GM12878 (cell line): ENCODE results near the gene MBD5. TPM values are rescaled to one million over a fixed set of nuclear protein-coding genes. Genes with fewer than 3 reads are reported as not detected.

Experiments
- ATAC-seq: fragments of 200-7000 bp; cut with Tn5 transposase; 3 replicates; pipeline ENCODE4 v1.9.1; 2020; ENCODE audit warnings: mild to moderate bottlenecking, moderate library complexity
- BruUV-seq: library from RNA; stranded (reverse); fragments of 400-500 nt; replicated peaks from 2 replicates; lab custom pipeline; 2021; lab: Mats Ljungman, UMichigan
- CTCF ChIA-PET: fragments of 300-600 bp; sonication (Branson Sonifier 250); formaldehyde crosslinking; extraction: SDS; loops from one replicate; lab custom pipeline; 2021; ENCODE audit warnings: inconsistent platforms; lab: Yijun Ruan, JAX
- POLR2A ChIA-PET: fragments of 350-600 bp; formaldehyde crosslinking; extraction: SDS; loops from one replicate; lab custom pipeline; 2021; ENCODE audit warnings: inconsistent platforms; lab: Charles Lee
- RAD21 ChIA-PET: fragments of 300-600 bp; sonication (Branson Sonifier 250); formaldehyde crosslinking; loops from one replicate; lab custom pipeline; 2023; ENCODE audit warnings: antibody characterized with exemption; ENCODE audit not compliant: unreplicated experiment; lab: Charles Lee
- SMC1A ChIA-PET: fragments of 300-600 bp; sonication (Branson Sonifier 250); formaldehyde crosslinking; loops from one replicate; lab custom pipeline; 2023; ENCODE audit not compliant: unreplicated experiment, uncharacterized antibody; lab: Charles Lee
- DNase-seq: peaks from one replicate; pipeline ENCODE4 v3.0.0-alpha.2; 2011; ENCODE audit warnings: low read depth, low spot score
- FAIRE-seq: peaks from 3 replicates; lab custom pipeline; 2011; peaks lifted over from hg19 to GRCh38; lab: Jason Lieb, UNC
- H2AFZ ChIP-seq: 2 replicates; pipeline ENCODE4 v1.6.0; 2011; ENCODE audit warnings: low read depth, low read length, control low read depth; ENCODE audit not compliant: control insufficient read depth
- H3K27ac ChIP-seq: 2 replicates; pipeline ENCODE4 v1.5.1; 2011; ENCODE audit warnings: control low read depth; ENCODE audit not compliant: control insufficient read depth, insufficient read depth
- H3K27me3 ChIP-seq, 2 experiments: replicated peaks in 1 of 2; 2 replicates each; pipeline versions ENCODE4 v1.6.0 to v1.6.1; 2011; ENCODE audit warnings: low read length in 1 of 2; ENCODE audit not compliant: control insufficient read depth in 2 of 2, insufficient read depth in 2 of 2
- H3K36me3 ChIP-seq, 2 experiments: 2 replicates each; pipeline ENCODE4 v1.5.1; 2011; ENCODE audit warnings: low read length in 1 of 2; ENCODE audit not compliant: control insufficient read depth in 2 of 2, insufficient read depth in 2 of 2
- H3K4me1 ChIP-seq: 2 replicates; pipeline ENCODE4 v1.6.1; 2011; ENCODE audit warnings: mild to moderate bottlenecking, low read length, moderate library complexity, mixed read lengths; ENCODE audit not compliant: control insufficient read depth, insufficient read depth
- H3K4me2 ChIP-seq: 2 replicates; pipeline ENCODE4 v1.6.0; 2011; ENCODE audit warnings: control low read depth; ENCODE audit not compliant: control insufficient read depth, insufficient read depth
- H3K4me3 ChIP-seq: fragments of 200-600 bp; sonication (generic); 2 replicates; pipeline ENCODE4 v1.5.1; 2016
- H3K79me2 ChIP-seq: 2 replicates; pipeline ENCODE4 v1.6.0; 2011; ENCODE audit warnings: low read length; ENCODE audit not compliant: control insufficient read depth, insufficient read depth
- H3K9ac ChIP-seq: 2 replicates; pipeline ENCODE4 v1.8.0; 2011; ENCODE audit warnings: low read length, control low read depth, mixed read lengths; ENCODE audit not compliant: control insufficient read depth, insufficient read depth
- H3K9me3 ChIP-seq: replicated peaks from 3 replicates; pipeline ENCODE4 v1.5.1; 2011; ENCODE audit warnings: mild to moderate bottlenecking, low read length; ENCODE audit not compliant: control insufficient read depth, insufficient read depth
- H4K20me1 ChIP-seq: 2 replicates; pipeline ENCODE4 v1.6.0; 2011; ENCODE audit not compliant: control insufficient read depth, insufficient read depth
- BHLHE40 ChIP-seq, 2 experiments: fragments of 450-650 bp in 1 of 2; IDR thresholded peaks; 2 replicates each; pipeline ENCODE4 v1.6.1; 2011 to 2017; ENCODE audit warnings: low read depth in 2 of 2, borderline replicate concordance in 1 of 2, improper control_type of control experiment in 1 of 2, low read length in 1 of 2, mild to moderate bottlenecking in 1 of 2
- BMI1 ChIP-seq: fragments of 450-650 bp; IDR thresholded peaks from 2 replicates; pipeline ENCODE4 v1.6.1; 2016; ENCODE audit warnings: mild to moderate bottlenecking, moderate library complexity, borderline replicate concordance
- CBFB ChIP-seq: IDR thresholded peaks from 2 replicates; pipeline ENCODE4 v1.6.1; 2016; ENCODE audit warnings: antibody characterized with exemption, low read depth
- CBX5 ChIP-seq: sonication (generic); IDR thresholded peaks from 2 replicates; pipeline ENCODE4 v1.6.1; 2016; ENCODE audit warnings: low read depth, moderate library complexity, mild to moderate bottlenecking, inconsistent platforms
- HDAC6 ChIP-seq: fragments of 200-600 bp; sonication (generic); IDR thresholded peaks from one replicate; pipeline ENCODE4 v1.8.0; 2017; ENCODE audit warnings: antibody characterized with exemption; ENCODE audit not compliant: unreplicated experiment
- MAX ChIP-seq: IDR thresholded peaks from 2 replicates; pipeline ENCODE4 v1.6.1; 2012; ENCODE audit warnings: low read depth, low read length, improper control_type of control experiment
- MEF2A ChIP-seq: IDR thresholded peaks from 2 replicates; pipeline ENCODE4 v1.6.1; 2011; ENCODE audit warnings: low read depth, mild to moderate bottlenecking, low read length, moderate library complexity; ENCODE audit not compliant: insufficient read depth
- MYC ChIP-seq: IDR thresholded peaks from 2 replicates; pipeline ENCODE4 v1.6.1; 2011; ENCODE audit warnings: mild to moderate bottlenecking, low read length, moderate library complexity, inconsistent platforms; ENCODE audit not compliant: insufficient read depth, insufficient replicate concordance, insufficient read length, severe bottlenecking
- NRF1 ChIP-seq: conservative IDR thresholded peaks from 2 replicates; pipeline ENCODE4 v1.6.1; 2011; ENCODE audit warnings: mild to moderate bottlenecking, low read depth, low read length, improper control_type of control experiment
- POLR2A ChIP-seq: IDR thresholded peaks from 2 replicates; pipeline ENCODE4 v1.6.1; 2011; ENCODE audit warnings: low read depth, mild to moderate bottlenecking, low read length
- SIX5 ChIP-seq: IDR thresholded peaks from 2 replicates; pipeline ENCODE4 v1.6.1; 2011; ENCODE audit warnings: mild to moderate bottlenecking, low read depth, low read length, moderate library complexity; ENCODE audit not compliant: severe bottlenecking
- SUPT20H ChIP-seq: IDR thresholded peaks from 2 replicates; pipeline ENCODE4 v1.6.1; 2011; ENCODE audit warnings: low read depth, mild to moderate bottlenecking, low read length, moderate library complexity, borderline replicate concordance; ENCODE audit not compliant: control insufficient read depth
- TCF12 ChIP-seq: IDR thresholded peaks from 2 replicates; pipeline ENCODE4 v1.6.1; 2011; ENCODE audit warnings: low read depth, mild to moderate bottlenecking, low read length
- in situ Hi-C: fragments of 300-500 bp; cut with MboI; formaldehyde crosslinking; loops from 9 replicates; pipeline ENCODE4 v1.14.3; 2018; ENCODE audit warnings: mixed read lengths
- intact Hi-C: fragments of 100-400 bp; cut with micrococcal nuclease; formaldehyde crosslinking; loops from one replicate; pipeline ENCODE4 v1.14.2; 2022; ENCODE audit not compliant: unreplicated experiment
- polyA plus RNA-seq, 11 experiments: library from polyadenylated mRNA; depleted of rRNA in 4 of 11; unstranded in 6 of 11; stranded (reverse) in 5 of 11; fragments of >200 nt; fragmentation: Nextera tagmentation in 4 of 11; fragmentation: Illumina TruSeq in 1 of 11; extraction: Ambion mirVana in 4 of 11; extraction: Trizol in 1 of 11; gene quantifications; 1 replicate in 1 of 11; 2 replicates in 10 of 11; pipeline versions ENCODE4 v1.2.1 to v1.2.3, GENCODE V29; 2011 to 2016; ENCODE audit warnings: inconsistent platforms in 2 of 11, missing spikeins in 2 of 11, low read depth in 1 of 11
- total RNA-seq, 4 experiments: library from RNA; depleted of rRNA in 3 of 4; stranded (reverse); fragments of >200 nt in 3 of 4; fragmentation: Illumina TruSeq in 1 of 4; extraction: Trizol in 1 of 4; gene quantifications; 2 replicates each; pipeline versions ENCODE4 v1.2.1 to v1.2.3, GENCODE V29; 2013 to 2021

The MBD5 gene
- total and polyA plus RNA-seq, 10 of the 15 experiments (the other 5 are each of a cell fraction or from before 2014, with no cell fraction given): 7.4 to 58.0 (median 21.2) TPM

GRCh38 chr2:148298196-148298595 lies 277.3 kb downstream of the MBD5 start:
- ChIA-PET CTCF (interaction anchor here (1.7 kb wide), 1 partner anchor 15 kb away, joined by 4 read pairs; no protein-coding TSS in a partner anchor), RAD21 (no interaction called here), POLR2A (no interaction called here), SMC1A (interaction anchor here (0.7 kb wide), 1 partner anchor 61 kb away, joined by 3 read pairs; no protein-coding TSS in a partner anchor)
- FAIRE-seq (no peak), ATAC-seq (no peak), DNase-seq (no peak)
- no TSS peak for BruUV-seq
- no peak overlapping the region for H2AFZ ChIP-seq
- intact Hi-C loops: no loop called here
- no peak overlapping the region for H3K9ac ChIP-seq
- in situ Hi-C loops: no loop called here
- H3K27ac ChIP-seq: no peak overlapping the region
- H3K36me3 ChIP-seq: no peaks in the 10 kb centered on the region
- no peaks in the 10 kb centered on the region for H3K4me1 ChIP-seq
- H3K4me3 ChIP-seq: no peak overlapping the region
- H3K9me3 ChIP-seq: no peaks in the 10 kb centered on the region
- no peaks in the 10 kb centered on the region for H3K79me2 ChIP-seq
- H3K27me3 ChIP-seq: no peaks in the 10 kb centered on the region
- H4K20me1 ChIP-seq: no peaks in the 10 kb centered on the region
- no peak overlapping the region for H3K4me2 ChIP-seq
- TF ChIP-seq HDAC6 (no peak), CBX5 (no peak), BHLHE40 (IDR thresholded peaks at IDR 0.05; ENCODE audit: borderline replicate concordance in 1 of 2, low read depth in 2 of 2, low read length in 1 of 2) (no peak), MYC (no peak), SUPT20H (no peak), MAX (no peak), POLR2A (no peak), TCF12 (no peak), BMI1 (no peak), NRF1 (no peak), CBFB (no peak), SIX5 (no peak), MEF2A (no peak)
